HG03060 (cell line): ENCODE results near the gene CALHM2.
"Not testable (repeated sequence)": the region's sequence is repeated elsewhere in the genome, so short reads cannot be mapped to it uniquely, and the experiment has no call there.

Experiments used
- ATAC-seq: cut with Tn5 transposase; IDR thresholded peaks from one replicate; pipeline ENCODE4 v1.9.1; 2021; ENCODE audit warnings: low read depth, moderate number of reproducible peaks; ENCODE audit not compliant: unreplicated experiment

CALHM2 gene

GRCh38 chr10:103419101-103419500 is 33.1 kb downstream of the CALHM2 start:
- ATAC-seq: no peak

- ATAC-seq: no peak
Observed at GRCh38 chr10:103417601-103418000, 34.6 kb downstream of the CALHM2 start.

GRCh38 chr10:103417148-103417469 is 35.1 kb downstream of the CALHM2 start:
- not testable (repeated sequence) for ATAC-seq

GRCh38 chr10:103416436-103417147 is 35.6 kb downstream of the CALHM2 start:
- ATAC-seq: no peak

GRCh38 chr10:103415581-103415980 is 36.6 kb downstream of the CALHM2 start:
- ATAC-seq: no peak

- ATAC-seq: no peak
Observed at GRCh38 chr10:103413564-103413963, 38.6 kb downstream of the CALHM2 start.

- no peak for ATAC-seq
Observed at GRCh38 chr10:103397191-103397825, 54.9 kb downstream of the CALHM2 start.

- ATAC-seq: no peak
Observed at GRCh38 chr10:103396789-103397087, 55.4 kb downstream of the CALHM2 start.
